Esophagus squamous epithelium (tissue), 5 donors: ENCODE results near the gene PSKH1. TPM values are rescaled to one million over a fixed set of nuclear protein-coding genes. Genes with fewer than 3 reads are reported as not detected.

Source experiments
- DNase-seq: peaks from one replicate; lab custom pipeline; 2025; lab: John Stamatoyannopoulos, UW
- H3K27ac ChIP-seq, 4 donors: fragments of 200-600 bp; sonication (generic); one replicate each; pipeline ENCODE4 v1.5.1; 2016 to 2019; ENCODE audit warnings: mild to moderate bottlenecking in 1 of 4
- H3K27me3 ChIP-seq, 4 donors: fragments of 200-600 bp; sonication (generic); 1 replicate in 3 of 4; 2 replicates in 1 of 4; pipeline versions ENCODE4 v1.5.1 to v1.6.0; 2017 to 2021; ENCODE audit warnings: antibody characterized with exemption in 1 of 4
- H3K36me3 ChIP-seq, 3 donors: fragments of 200-600 bp; sonication (generic); one replicate each; pipeline ENCODE4 v1.5.1; 2016 to 2019
- H3K4me1 ChIP-seq, 3 donors: fragments of 200-600 bp; sonication (generic); one replicate each; pipeline ENCODE4 v1.5.1; 2017 to 2019
- H3K4me3 ChIP-seq, 4 donors: fragments of 200-600 bp; sonication (generic); 1 replicate in 3 of 4; 2 replicates in 1 of 4; pipeline ENCODE4 v1.5.1; 2016 to 2019; ENCODE audit warnings: mild to moderate bottlenecking in 2 of 4, moderate library complexity in 1 of 4
- H3K9me3 ChIP-seq, 3 donors: fragments of 200-600 bp; sonication (generic); one replicate each; pipeline ENCODE4 v1.5.1; 2016 to 2019
- POLR2A ChIP-seq, 4 donors: fragments of 450-650 bp; IDR thresholded peaks; one replicate each; pipeline ENCODE4 v1.6.1; 2017; ENCODE audit warnings: antibody characterized with exemption in 4 of 4, mild to moderate bottlenecking in 4 of 4, moderate library complexity in 3 of 4
- WGBS, 2 donors: methylation state at CpG; one replicate each; pipeline ENCODE4 v1.1.5; 2018; 5-methylcytosine and 5-hydroxymethylcytosine counted together
- intact Hi-C: fragments of 100-400 bp; cut with DNase I; formaldehyde crosslinking; loops from one replicate; pipeline ENCODE4 v1.15.0; 2022
- total RNA-seq, 4 donors: library from RNA; depleted of rRNA; stranded (reverse); fragments of >200 nt; gene quantifications; one replicate each; pipeline ENCODE4 v1.1.0, GENCODE V29; 2016
- TF ChIP-seq, protein P1 (sequence below), 6 experiments: fragments of 450-650 bp in 4 of 6; fragments of 200-600 bp in 2 of 6; sonication (generic) in 2 of 6; IDR thresholded peaks; one replicate each; pipeline ENCODE4 v1.5.1; 2016 to 2019; ENCODE audit warnings: antibody characterized with exemption in 6 of 6, mild to moderate bottlenecking in 4 of 6, moderate library complexity in 4 of 6
- donor health status: DM: yes; HTN: yes; CAD: no.

PSKH1 gene
- total RNA-seq, 4 donors from 2014 or later: 8.5 to 18.3 (median 13.8) TPM

DNA sequence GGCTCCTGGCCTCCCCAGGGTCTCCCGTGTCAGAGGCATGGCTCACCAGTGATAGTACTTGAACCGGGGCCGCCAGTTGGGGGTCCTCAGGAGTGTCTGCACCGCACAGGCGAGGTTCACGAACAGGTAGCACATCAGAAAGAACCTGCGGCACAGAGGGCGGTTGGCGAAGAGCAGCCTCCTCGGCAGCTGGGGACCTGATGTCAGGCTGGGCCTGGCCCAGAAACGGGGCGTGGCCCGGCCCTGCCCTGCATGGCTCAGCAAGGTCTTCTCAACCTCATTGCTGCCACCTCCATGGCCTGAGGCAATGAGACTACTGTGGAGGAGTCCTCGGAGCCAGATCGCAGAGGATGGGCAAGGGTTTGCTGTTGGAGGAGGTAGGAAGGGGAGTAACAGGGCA, 55.0 kb downstream of the PSKH1 start:
- Histone ChIP-seq H3K4me3 (no peak overlapping the region), H3K27me3 (no peaks in the 10 kb centered on the region), H3K9me3 (no peaks in the 10 kb centered on the region), H3K4me1 (peaks cover 0 to 54% (median 22%) of the 10 kb centered on the region in 3 donors), H3K36me3 (peaks cover 24 to 99% (median 51%) of the 10 kb centered on the region in 3 donors), H3K27ac (peak overlapping the region in 1 of 4 donors; percentile 3)
- 35 to 68% methylated on average over 2 to 9 of the region's 15 CpGs for WGBS, 2 donors
- intact Hi-C loops: no loop called here
- DNase-seq: no peak
- TF ChIP-seq POLR2A (IDR thresholded peaks at IDR 0.05): no peak
- TF ChIP-seq, protein P1, sequence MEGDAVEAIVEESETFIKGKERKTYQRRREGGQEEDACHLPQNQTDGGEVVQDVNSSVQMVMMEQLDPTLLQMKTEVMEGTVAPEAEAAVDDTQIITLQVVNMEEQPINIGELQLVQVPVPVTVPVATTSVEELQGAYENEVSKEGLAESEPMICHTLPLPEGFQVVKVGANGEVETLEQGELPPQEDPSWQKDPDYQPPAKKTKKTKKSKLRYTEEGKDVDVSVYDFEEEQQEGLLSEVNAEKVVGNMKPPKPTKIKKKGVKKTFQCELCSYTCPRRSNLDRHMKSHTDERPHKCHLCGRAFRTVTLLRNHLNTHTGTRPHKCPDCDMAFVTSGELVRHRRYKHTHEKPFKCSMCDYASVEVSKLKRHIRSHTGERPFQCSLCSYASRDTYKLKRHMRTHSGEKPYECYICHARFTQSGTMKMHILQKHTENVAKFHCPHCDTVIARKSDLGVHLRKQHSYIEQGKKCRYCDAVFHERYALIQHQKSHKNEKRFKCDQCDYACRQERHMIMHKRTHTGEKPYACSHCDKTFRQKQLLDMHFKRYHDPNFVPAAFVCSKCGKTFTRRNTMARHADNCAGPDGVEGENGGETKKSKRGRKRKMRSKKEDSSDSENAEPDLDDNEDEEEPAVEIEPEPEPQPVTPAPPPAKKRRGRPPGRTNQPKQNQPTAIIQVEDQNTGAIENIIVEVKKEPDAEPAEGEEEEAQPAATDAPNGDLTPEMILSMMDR (IDR thresholded peaks at IDR 0.05): no peak

DNA sequence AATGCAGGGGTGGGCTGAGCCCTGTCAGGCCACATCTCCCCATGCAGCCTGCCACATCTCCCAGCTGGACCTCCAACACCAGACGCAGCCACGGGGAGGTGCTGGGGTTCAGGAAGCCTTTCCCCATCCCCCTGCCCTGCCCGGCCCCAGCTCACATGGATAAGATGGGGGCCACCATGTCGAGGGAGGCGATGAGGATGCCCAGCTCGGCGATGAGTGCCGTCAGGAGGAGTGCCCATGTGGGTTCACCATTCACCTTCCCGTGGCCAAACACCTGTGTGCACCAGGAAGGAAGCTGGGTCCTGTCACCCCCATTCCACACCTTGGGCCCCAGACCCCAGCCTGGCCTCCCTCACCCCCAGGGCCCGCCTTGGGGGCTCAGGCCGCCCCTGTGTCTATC, 56.6 kb downstream of the PSKH1 start:
- TF ChIP-seq, protein P1 (IDR thresholded peaks at IDR 0.05): no peak
- TF ChIP-seq POLR2A (IDR thresholded peaks at IDR 0.05): no peak
- Histone ChIP-seq H3K36me3 (peaks cover 24 to 100% (median 51%) of the 10 kb centered on the region in 3 donors), H3K27me3 (no peaks in the 10 kb centered on the region), H3K4me1 (peaks cover 0 to 42% (median 12%) of the 10 kb centered on the region in 3 donors), H3K27ac (no peak overlapping the region), H3K4me3 (no peak overlapping the region), H3K9me3 (no peaks in the 10 kb centered on the region)
- no peak for DNase-seq
- intact Hi-C loops: no loop called here
- WGBS, 2 donors: 86 to 88% methylated on average over 1 to 6 of the region's 11 CpGs

DNA sequence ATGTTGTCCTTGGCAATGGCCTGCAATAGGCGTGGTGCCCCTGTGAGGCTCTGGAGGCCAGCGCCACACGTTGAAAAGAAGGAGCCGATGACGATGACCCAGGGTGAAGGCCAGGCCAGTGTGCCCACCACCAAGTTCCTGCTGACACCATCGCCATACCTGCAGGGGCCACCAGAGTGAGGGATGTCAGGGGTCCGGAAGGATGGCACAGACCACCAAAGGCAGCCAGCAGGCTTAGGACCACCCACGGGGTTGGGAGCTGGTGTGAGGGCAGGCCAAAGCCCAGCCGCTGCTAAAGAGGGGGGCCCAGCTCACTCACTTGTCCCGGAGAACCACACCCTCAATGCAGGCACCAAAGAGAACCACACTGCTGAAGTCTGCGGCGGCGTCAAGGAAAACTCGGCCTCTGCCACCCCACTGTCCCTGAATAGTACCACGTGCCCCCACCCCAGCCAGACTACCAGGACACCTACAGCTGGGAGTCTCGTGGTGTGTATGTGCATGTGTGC, 57.3 kb downstream of the PSKH1 start:
- Histone ChIP-seq H3K9me3 (no peaks in the 10 kb centered on the region), H3K36me3 (peaks cover 21 to 100% (median 48%) of the 10 kb centered on the region in 3 donors), H3K4me1 (peaks cover 0 to 35% (median 6%) of the 10 kb centered on the region in 3 donors), H3K4me3 (no peak overlapping the region), H3K27ac (no peak overlapping the region), H3K27me3 (no peaks in the 10 kb centered on the region)
- 90 to 96% methylated on average over 4 to 8 of the region's 16 CpGs for WGBS, 2 donors
- no peak for DNase-seq
- intact Hi-C loops: no loop called here
- TF ChIP-seq, protein P1 (IDR thresholded peaks at IDR 0.05): no peak
- no peak for TF ChIP-seq POLR2A (IDR thresholded peaks at IDR 0.05)

DNA sequence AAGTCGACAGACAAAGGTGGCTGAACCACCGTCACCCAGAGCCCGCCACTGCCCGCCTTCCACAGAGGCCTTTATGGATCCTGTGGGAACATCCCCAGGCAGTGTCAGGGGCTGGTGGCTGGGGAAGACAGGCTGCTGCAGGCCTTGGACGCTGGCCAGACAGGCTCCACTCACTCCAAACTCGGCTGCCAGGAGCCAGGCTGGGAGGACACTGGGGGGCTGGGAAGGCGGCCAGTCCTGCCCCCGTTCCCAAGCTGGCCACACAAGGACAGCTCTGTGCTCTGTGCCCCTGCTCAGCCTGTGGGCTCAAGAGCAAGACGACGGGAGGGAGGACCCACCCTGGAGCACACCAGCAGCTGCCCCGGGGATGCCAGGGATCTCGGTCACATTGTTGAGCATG, 58.4 kb downstream of the PSKH1 start:
- peak overlapping the region in 2 of 4 donors; percentile 29 to 57 for H3K27ac ChIP-seq

More for the DNA sequence above, 58.4 kb downstream of the PSKH1 start:
- no peaks in the 10 kb centered on the region for H3K9me3 ChIP-seq
- TF ChIP-seq, protein P1 (IDR thresholded peaks at IDR 0.05): no peak
- TF ChIP-seq POLR2A (IDR thresholded peaks at IDR 0.05): no peak
- DNase-seq: no peak
- WGBS, 2 donors: 52 to 69% methylated on average over 2 to 6 of the region's 12 CpGs
- intact Hi-C loops: no loop called here
- no peaks in the 10 kb centered on the region for H3K27me3 ChIP-seq
- peaks cover 0 to 30% (median 6%) of the 10 kb centered on the region in 3 donors for H3K4me1 ChIP-seq
- no peak overlapping the region for H3K4me3 ChIP-seq
- peaks cover 10 to 100% (median 39%) of the 10 kb centered on the region in 3 donors for H3K36me3 ChIP-seq
